Esophagus squamous epithelium (tissue), 4 donors: ENCODE measurements around the gene CCDC97.

Experiments
- POLR2A ChIP-seq, 4 donors: fragments of 450-650 bp; IDR thresholded peaks; one replicate each; pipeline ENCODE4 v1.6.1; 2017; ENCODE audit warnings: antibody characterized with exemption in 4 of 4, mild to moderate bottlenecking in 4 of 4, moderate library complexity in 3 of 4
- TF ChIP-seq, protein P1 (sequence below), 6 experiments: fragments of 450-650 bp in 4 of 6; fragments of 200-600 bp in 2 of 6; sonication (generic) in 2 of 6; IDR thresholded peaks; one replicate each; pipeline ENCODE4 v1.5.1; 2016 to 2019; ENCODE audit warnings: antibody characterized with exemption in 6 of 6, mild to moderate bottlenecking in 4 of 6, moderate library complexity in 4 of 6

DNA sequence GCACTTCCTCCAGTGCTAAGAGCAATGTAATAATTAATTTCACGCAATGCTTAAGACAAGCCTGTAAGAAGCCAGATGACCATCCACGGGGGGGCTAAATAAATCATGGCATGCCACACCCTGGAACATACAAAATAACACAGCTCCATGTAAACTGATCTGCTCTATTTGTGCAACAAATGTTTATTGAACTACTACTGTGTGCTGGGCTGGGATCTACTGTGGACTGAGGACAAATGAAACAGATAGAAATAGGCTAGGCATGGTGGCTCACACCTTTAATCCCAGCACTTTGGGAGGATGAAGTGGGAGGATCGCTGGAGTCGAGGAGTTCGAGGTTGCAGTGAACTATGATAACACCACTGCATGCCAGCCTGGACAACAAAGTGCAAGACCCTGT lies 22.5 kb downstream of the CCDC97 start:
- TF ChIP-seq, protein P1, sequence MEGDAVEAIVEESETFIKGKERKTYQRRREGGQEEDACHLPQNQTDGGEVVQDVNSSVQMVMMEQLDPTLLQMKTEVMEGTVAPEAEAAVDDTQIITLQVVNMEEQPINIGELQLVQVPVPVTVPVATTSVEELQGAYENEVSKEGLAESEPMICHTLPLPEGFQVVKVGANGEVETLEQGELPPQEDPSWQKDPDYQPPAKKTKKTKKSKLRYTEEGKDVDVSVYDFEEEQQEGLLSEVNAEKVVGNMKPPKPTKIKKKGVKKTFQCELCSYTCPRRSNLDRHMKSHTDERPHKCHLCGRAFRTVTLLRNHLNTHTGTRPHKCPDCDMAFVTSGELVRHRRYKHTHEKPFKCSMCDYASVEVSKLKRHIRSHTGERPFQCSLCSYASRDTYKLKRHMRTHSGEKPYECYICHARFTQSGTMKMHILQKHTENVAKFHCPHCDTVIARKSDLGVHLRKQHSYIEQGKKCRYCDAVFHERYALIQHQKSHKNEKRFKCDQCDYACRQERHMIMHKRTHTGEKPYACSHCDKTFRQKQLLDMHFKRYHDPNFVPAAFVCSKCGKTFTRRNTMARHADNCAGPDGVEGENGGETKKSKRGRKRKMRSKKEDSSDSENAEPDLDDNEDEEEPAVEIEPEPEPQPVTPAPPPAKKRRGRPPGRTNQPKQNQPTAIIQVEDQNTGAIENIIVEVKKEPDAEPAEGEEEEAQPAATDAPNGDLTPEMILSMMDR (IDR thresholded peaks at IDR 0.05): no peak
- no peak for TF ChIP-seq POLR2A (IDR thresholded peaks at IDR 0.05)
